Medulla oblongata (tissue), 1 donor: ENCODE results near the gene ALDH9A1.
A peak's percentile ranks its signal among the peaks of the same experiment; 100 is the strongest.
"Not testable (repeated sequence)": the region's sequence is repeated elsewhere in the genome, so short reads cannot be mapped to it uniquely, and the experiment has no call there.

Experiments
- DNase-seq: peaks from one replicate; pipeline ENCODE4 v3.0.0-alpha.2; 2015; ENCODE audit errors: extremely low spot score

The ALDH9A1 gene

GRCh38 chr1:165686971-165687433, 11.4 kb downstream of the ALDH9A1 start:
- DNase-seq, result no peak

GRCh38 chr1:165686121-165686970, 12.0 kb downstream of the ALDH9A1 start:
- DNase-seq, result peak; percentile 14

GRCh38 chr1:165683848-165684485, 14.4 kb downstream of the ALDH9A1 start:
- DNase-seq, result no peak

GRCh38 chr1:165680773-165681172, 17.6 kb downstream of the ALDH9A1 start:
- not testable (repeated sequence) for DNase-seq

GRCh38 chr1:165680303-165680702, 18.1 kb downstream of the ALDH9A1 start:
- DNase-seq, result no peak

GRCh38 chr1:165679282-165680036, 18.9 kb downstream of the ALDH9A1 start:
- DNase-seq, result no peak

- DNase-seq, result no peak
Observed at GRCh38 chr1:165678509-165678908, 19.9 kb downstream of the ALDH9A1 start.

GRCh38 chr1:165675794-165676193, 22.6 kb downstream of the ALDH9A1 start:
- DNase-seq, result no peak

GRCh38 chr1:165674599-165674998, 23.8 kb downstream of the ALDH9A1 start:
- DNase-seq, result no peak

GRCh38 chr1:165671526-165671925, 26.8 kb downstream of the ALDH9A1 start:
- no peak for DNase-seq

- DNase-seq, result no peak
Observed at GRCh38 chr1:165668184-165668583, 30.2 kb downstream of the ALDH9A1 start.

GRCh38 chr1:165666152-165666825, 32.1 kb downstream of the ALDH9A1 start:
- DNase-seq, result no peak

- DNase-seq, result no peak
Observed at GRCh38 chr1:165662186-165662585, 36.2 kb downstream of the ALDH9A1 start.

GRCh38 chr1:165661703-165662102, 36.7 kb downstream of the ALDH9A1 start:
- DNase-seq, result no peak

GRCh38 chr1:165659581-165659895, 38.8 kb downstream of the ALDH9A1 start:
- no peak for DNase-seq

GRCh38 chr1:165658766-165659580, 39.4 kb downstream of the ALDH9A1 start:
- DNase-seq, result not testable (repeated sequence)

- DNase-seq, result no peak
Observed at GRCh38 chr1:165650981-165651625, 47.3 kb downstream of the ALDH9A1 start.

- DNase-seq, result no peak
Observed at GRCh38 chr1:165648919-165649572, 49.3 kb downstream of the ALDH9A1 start.

- peak; percentile 26 for DNase-seq
Observed at GRCh38 chr1:165647970-165648369, 50.4 kb downstream of the ALDH9A1 start.

- DNase-seq, result no peak
Observed at GRCh38 chr1:165647517-165647916, 50.8 kb downstream of the ALDH9A1 start.
